HG02973 (cell line): ENCODE results near the gene TSEN2.
"Not testable (repeated sequence)": the region's sequence is repeated elsewhere in the genome, so short reads cannot be mapped to it uniquely, and the experiment has no call there.

ENCODE experiments used
- ATAC-seq: cut with Tn5 transposase; IDR thresholded peaks from one replicate; pipeline ENCODE4 v1.9.1; 2021; ENCODE audit warnings: moderate library complexity; ENCODE audit not compliant: unreplicated experiment

Gene TSEN2

GRCh38 chr3:12471241-12471640 lies 13.0 kb upstream of the TSEN2 start:
- no peak for ATAC-seq

- ATAC-seq = no peak
Observed at GRCh38 chr3:12472000-12472610, 12.2 kb upstream of the TSEN2 start.

GRCh38 chr3:12472796-12473195 lies 11.5 kb upstream of the TSEN2 start:
- no peak for ATAC-seq

- no peak for ATAC-seq
Observed at GRCh38 chr3:12473511-12473910, 10.8 kb upstream of the TSEN2 start.

GRCh38 chr3:12476238-12476897 lies 7.9 kb upstream of the TSEN2 start:
- no peak for ATAC-seq

GRCh38 chr3:12477256-12477655 lies 7.0 kb upstream of the TSEN2 start:
- ATAC-seq = no peak

- no peak for ATAC-seq
Observed at GRCh38 chr3:12478326-12478725, 6.0 kb upstream of the TSEN2 start.

GRCh38 chr3:12479198-12479597 lies 5.1 kb upstream of the TSEN2 start:
- not testable (repeated sequence) for ATAC-seq

- no peak for ATAC-seq
Observed at GRCh38 chr3:12479919-12480427, 4.3 kb upstream of the TSEN2 start.

GRCh38 chr3:12483410-12483809 lies 870 bp upstream of the TSEN2 start:
- no peak for ATAC-seq

- ATAC-seq = no peak
Observed at GRCh38 chr3:12483872-12484197, 445 bp upstream of the TSEN2 start.

GRCh38 chr3:12484983-12485327 lies 675 bp downstream of the TSEN2 start:
- ATAC-seq = no peak

- ATAC-seq = no peak
Observed at GRCh38 chr3:12486001-12486400, 1.7 kb downstream of the TSEN2 start.

GRCh38 chr3:12486916-12487315 lies 2.6 kb downstream of the TSEN2 start:
- no peak for ATAC-seq

- ATAC-seq = no peak
Observed at GRCh38 chr3:12487336-12487735, 3.1 kb downstream of the TSEN2 start.

- ATAC-seq = no peak
Observed at GRCh38 chr3:12487786-12488185, 3.5 kb downstream of the TSEN2 start.

GRCh38 chr3:12489368-12489767 lies 5.1 kb downstream of the TSEN2 start:
- ATAC-seq = no peak

GRCh38 chr3:12489832-12490231 lies 5.6 kb downstream of the TSEN2 start:
- ATAC-seq = no peak

- ATAC-seq = no peak
Observed at GRCh38 chr3:12490547-12490946, 6.3 kb downstream of the TSEN2 start.

GRCh38 chr3:12495749-12496452 lies 11.6 kb downstream of the TSEN2 start:
- no peak for ATAC-seq

GRCh38 chr3:12496453-12496761 lies 12.1 kb downstream of the TSEN2 start:
- no peak for ATAC-seq

- ATAC-seq = no peak
Observed at GRCh38 chr3:12499474-12499873, 15.2 kb downstream of the TSEN2 start.
